GM13976 (cell line): ENCODE measurements around the gene EFCAB11.

Source experiments
- DNase-seq: peaks from one replicate; pipeline ENCODE4 v3.0.0; 2012; ENCODE audit warnings: low spot score
- in situ Hi-C: fragments of 300-500 bp; cut with MboI; formaldehyde crosslinking; loops from one replicate; pipeline ENCODE4 v1.12.0; 2022; ENCODE audit warnings: low sequenced_read_pairs, mixed read lengths, inconsistent platforms; ENCODE audit not compliant: unreplicated experiment
- TF ChIP-seq, protein P1 (sequence below): IDR thresholded peaks from 2 replicates; pipeline ENCODE4 v1.5.1; 2012; ENCODE audit warnings: borderline replicate concordance, mild to moderate bottlenecking; ENCODE audit not compliant: insufficient read depth; ENCODE audit errors: extremely low read depth, missing control alignments, control extremely low read depth

Gene EFCAB11

DNA sequence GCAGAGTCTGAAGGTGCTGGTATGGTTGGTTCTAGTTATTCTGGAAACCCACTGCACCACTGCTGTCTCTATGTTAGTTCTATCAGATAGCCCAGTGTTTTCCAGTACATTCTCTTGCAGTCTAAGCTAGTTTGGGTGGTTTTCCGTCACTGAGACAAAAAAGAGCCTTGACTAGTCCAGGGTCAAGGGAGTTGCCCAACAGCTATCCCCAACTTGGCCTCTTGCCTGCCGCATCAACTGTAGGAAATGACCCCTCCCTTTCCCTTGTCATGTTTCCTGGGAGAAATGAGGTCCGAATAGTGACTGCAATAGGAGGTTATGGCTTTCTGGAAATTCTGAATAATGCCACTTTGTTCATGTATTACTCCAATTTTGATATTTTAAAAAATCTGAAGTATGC is 160.4 kb downstream of the EFCAB11 start:
- DNase-seq, result no peak
- TF ChIP-seq, protein P1, sequence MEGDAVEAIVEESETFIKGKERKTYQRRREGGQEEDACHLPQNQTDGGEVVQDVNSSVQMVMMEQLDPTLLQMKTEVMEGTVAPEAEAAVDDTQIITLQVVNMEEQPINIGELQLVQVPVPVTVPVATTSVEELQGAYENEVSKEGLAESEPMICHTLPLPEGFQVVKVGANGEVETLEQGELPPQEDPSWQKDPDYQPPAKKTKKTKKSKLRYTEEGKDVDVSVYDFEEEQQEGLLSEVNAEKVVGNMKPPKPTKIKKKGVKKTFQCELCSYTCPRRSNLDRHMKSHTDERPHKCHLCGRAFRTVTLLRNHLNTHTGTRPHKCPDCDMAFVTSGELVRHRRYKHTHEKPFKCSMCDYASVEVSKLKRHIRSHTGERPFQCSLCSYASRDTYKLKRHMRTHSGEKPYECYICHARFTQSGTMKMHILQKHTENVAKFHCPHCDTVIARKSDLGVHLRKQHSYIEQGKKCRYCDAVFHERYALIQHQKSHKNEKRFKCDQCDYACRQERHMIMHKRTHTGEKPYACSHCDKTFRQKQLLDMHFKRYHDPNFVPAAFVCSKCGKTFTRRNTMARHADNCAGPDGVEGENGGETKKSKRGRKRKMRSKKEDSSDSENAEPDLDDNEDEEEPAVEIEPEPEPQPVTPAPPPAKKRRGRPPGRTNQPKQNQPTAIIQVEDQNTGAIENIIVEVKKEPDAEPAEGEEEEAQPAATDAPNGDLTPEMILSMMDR, result no peak
- in situ Hi-C loops, result no loop called here

DNA sequence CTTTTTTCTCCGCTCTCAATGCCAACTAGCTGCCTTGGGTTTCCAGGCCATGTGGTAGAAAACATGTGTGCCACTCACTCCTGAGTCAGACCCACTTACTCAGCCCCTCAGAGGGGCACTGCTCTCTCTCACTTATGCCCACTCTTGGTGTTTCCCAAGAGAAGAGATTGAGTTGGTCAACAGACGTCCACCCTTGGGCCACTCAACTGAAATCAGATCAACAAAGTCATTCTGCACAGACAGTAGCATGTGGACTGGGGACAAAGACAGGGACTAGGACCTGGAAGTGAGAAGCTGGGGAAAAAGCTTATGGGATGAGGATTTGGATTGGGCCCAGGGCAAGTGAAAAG is 161.2 kb downstream of the EFCAB11 start:
- no peak for DNase-seq
- in situ Hi-C loops, result no loop called here
- TF ChIP-seq, protein P1, result no peak

DNA sequence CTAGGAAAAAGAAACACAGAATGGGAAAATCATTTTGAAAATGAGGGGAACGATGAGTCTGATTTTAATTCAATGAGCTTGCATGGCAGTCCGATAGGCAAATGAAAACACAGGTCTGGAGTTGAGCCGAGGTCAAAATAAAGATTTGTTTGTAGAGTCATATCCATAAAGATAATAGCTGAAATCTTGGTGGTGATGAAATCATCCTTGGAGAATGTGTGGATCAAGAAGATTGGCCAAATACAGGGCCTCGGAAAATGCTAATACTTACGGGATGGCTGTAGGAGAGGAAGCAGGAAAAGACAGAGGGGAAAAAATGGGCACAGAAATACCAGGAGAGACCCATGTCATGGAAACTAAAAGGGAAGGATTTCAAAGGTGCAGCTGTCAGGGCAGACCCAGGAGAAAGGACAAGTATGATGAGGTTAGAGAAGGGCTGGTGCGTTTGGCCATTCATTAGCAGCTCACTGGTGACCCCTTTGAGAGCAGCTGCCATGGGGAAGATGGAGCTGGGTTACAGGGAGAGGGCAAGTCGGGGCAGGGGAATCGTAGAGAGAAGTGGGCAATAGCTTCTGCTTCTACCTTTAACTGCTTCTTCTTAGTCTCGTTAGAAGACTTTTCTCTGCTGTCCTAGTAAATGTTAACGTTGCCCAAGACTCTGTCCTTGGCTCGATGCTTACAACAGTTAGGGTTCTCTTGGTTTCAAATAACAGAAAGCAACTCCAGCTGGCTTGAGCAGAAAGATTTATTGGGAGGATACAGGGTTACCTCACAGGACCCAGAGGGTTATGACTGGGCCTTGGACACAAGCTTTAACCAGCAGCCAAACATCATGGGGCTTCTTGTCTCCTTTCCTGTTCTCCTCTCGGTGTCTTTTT is 161.8 kb downstream of the EFCAB11 start:
- in situ Hi-C loops, result no loop called here
- DNase-seq, result no peak
- TF ChIP-seq, protein P1, result no peak

DNA sequence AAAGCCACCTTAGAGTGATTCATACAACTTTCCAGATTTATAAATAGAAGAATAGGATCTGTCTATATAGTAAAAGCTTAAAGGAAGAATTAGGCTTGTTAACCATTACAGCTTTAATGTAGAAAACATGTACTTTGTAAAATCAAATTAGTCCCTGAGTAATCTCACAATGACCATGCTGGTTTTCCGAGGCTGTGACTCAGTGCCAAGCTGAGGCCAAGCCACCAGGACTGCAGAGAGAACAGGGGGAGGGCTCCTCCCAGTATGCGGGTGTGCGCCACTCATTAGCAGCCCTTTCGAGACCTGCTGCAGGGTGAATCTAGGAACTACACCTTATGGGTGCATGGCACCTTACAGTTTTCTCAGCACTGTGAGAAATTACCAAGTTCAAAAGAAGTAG is 167.0 kb downstream of the EFCAB11 start:
- no peak for DNase-seq
- TF ChIP-seq, protein P1, result no peak
- in situ Hi-C loops, result no loop called here

DNA sequence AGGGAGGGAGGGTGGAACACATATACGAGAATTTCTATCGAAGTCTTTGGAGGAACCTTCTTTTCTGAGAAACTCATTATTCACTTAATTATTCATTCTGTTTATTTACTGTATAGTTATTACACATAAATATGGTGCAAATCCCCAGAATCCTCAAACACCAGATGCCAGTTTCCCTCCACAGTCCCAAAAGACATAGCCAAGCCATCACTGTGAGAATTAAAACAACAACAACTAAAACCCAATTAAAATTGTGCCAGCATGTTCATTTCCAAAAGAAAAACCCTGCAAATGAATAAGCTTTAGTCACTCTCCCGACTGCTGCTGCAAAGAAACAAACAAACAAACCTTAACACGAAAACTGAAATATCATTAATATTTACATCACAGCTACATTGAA is 173.5 kb downstream of the EFCAB11 start:
- in situ Hi-C loops, result no loop called here
- TF ChIP-seq, protein P1, result no peak

DNA sequence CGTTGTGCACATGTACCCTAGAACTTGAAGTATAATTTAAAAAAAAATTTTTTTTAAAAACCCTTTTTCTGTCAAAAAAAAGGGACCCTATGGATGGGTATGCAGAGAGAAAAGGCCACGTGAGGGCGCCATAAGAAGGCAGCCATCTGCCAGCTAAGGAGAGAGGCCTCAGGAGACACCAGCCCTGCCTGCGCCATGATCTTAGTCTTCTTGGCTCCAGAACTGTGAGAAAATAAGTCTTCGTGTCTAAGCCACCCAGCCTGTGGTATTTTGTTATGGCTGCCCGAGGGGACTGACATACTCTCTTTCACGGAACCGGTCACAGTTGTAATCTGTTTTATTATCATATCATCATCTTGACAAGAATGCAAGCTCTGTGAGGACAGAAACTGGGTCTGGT is 174.8 kb downstream of the EFCAB11 start:
- TF ChIP-seq, protein P1, result no peak
- no peak for DNase-seq
- in situ Hi-C loops, result no loop called here

More for the DNA sequence above, 173.5 kb downstream of the EFCAB11 start:
- no peak for DNase-seq

DNA sequence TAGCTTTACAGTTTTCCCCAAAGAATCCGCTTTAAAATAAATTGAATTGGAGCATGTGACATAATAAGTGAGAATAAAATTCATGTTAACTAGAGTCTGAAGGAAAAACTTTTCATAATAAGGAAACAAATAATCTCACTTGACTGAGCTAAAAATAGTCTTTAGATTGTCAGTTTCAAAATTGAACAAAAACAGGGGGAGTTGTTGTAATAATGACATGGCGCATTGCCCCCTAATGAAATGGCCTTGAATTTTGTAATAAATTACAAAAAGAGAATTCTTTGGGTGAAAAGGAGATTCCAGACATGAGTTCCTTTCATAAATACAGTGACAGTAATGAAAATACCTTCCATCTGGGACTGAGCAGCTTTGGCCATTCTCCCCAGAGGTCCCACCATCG is 178.6 kb downstream of the EFCAB11 start:
- TF ChIP-seq, protein P1, result no peak
- no peak for DNase-seq
- in situ Hi-C loops, result no loop called here
